SK-N-SH (cell line): Measurements from ENCODE around the gene FLACC1. TPM values are rescaled to one million over a fixed set of nuclear protein-coding genes. Genes with fewer than 3 reads are reported as not detected.

Source experiments
- CTCF ChIA-PET: fragments of 300-600, 350-600 bp; formaldehyde crosslinking; extraction: SDS; loops from one replicate; lab custom pipeline; 2021; lab: Yijun Ruan, JAX
- POLR2A ChIA-PET: fragments of 350-600 bp; sonication (Branson Sonifier 250); formaldehyde crosslinking; extraction: SDS; loops from one replicate; lab custom pipeline; 2020; ENCODE audit warnings: antibody characterized with exemption, inconsistent platforms; lab: Yijun Ruan, JAX
- DNase-seq: peaks from one replicate; pipeline ENCODE4 v3.0.0; 2012
- H2AFZ ChIP-seq: fragments of 200-600 bp; sonication (generic); 2 replicates; pipeline ENCODE4 v1.8.1; 2016; ENCODE audit warnings: antibody characterized with exemption, mild to moderate bottlenecking, low read depth
- H3F3A ChIP-seq: fragments of 200-600 bp; sonication (generic); replicated peaks from 2 replicates; pipeline ENCODE3; 2016; ENCODE audit warnings: antibody characterized with exemption, mild to moderate bottlenecking; ENCODE audit not compliant: insufficient read depth
- H3K27ac ChIP-seq, 2 experiments: fragments of 200-500 bp in 1 of 2; fragments of 200-600 bp in 1 of 2; sonication (Bioruptor generic) in 1 of 2; sonication (generic), shearing (Covaris generic) in 1 of 2; 2 replicates each; pipeline versions ENCODE4 v1.5.1 to v1.6.1; 2014 to 2016; ENCODE audit warnings: low read depth in 2 of 2, inconsistent platforms in 1 of 2, low read length in 1 of 2, mild to moderate bottlenecking in 1 of 2, mixed read lengths in 1 of 2
- H3K27me3 ChIP-seq: fragments of 200-600 bp; sonication (generic), shearing (Covaris generic); 2 replicates; pipeline ENCODE4 v1.6.1; 2016; ENCODE audit warnings: mixed run types; ENCODE audit not compliant: insufficient read depth
- H3K36me3 ChIP-seq, 2 experiments: fragments of 200-500 bp in 1 of 2; fragments of 200-600 bp in 1 of 2; sonication (Bioruptor generic) in 1 of 2; sonication (generic) in 1 of 2; replicated peaks in 1 of 2; 2 replicates each; pipeline versions ENCODE3 to v1.5.1; 2014 to 2016; ENCODE audit warnings: low read length in 1 of 2, mild to moderate bottlenecking in 1 of 2; ENCODE audit not compliant: insufficient read depth in 2 of 2, control insufficient read depth in 1 of 2
- H3K4me1 ChIP-seq, 2 experiments: fragments of 200-500 bp in 1 of 2; fragments of 200-600 bp in 1 of 2; sonication (Bioruptor generic) in 1 of 2; sonication (generic), shearing (Covaris generic) in 1 of 2; 2 replicates each; pipeline versions ENCODE4 v1.5.1 to v1.6.1; 2014 to 2016; ENCODE audit warnings: low read depth in 1 of 2, low read length in 1 of 2, mixed run types in 1 of 2; ENCODE audit not compliant: insufficient read depth in 2 of 2, control insufficient read depth in 1 of 2
- H3K4me2 ChIP-seq: fragments of 200-600 bp; sonication (generic), shearing (Covaris generic); 2 replicates; pipeline ENCODE4 v1.6.1; 2017; ENCODE audit warnings: mixed run types
- H3K4me3 ChIP-seq, 2 experiments: fragments of 200-500 bp in 1 of 2; fragments of 200-600 bp in 1 of 2; sonication (Bioruptor generic) in 1 of 2; sonication (generic), shearing (Covaris generic) in 1 of 2; 2 replicates each; pipeline versions ENCODE4 v1.5.1 to v1.8.1; 2014 to 2016; ENCODE audit warnings: low read depth in 2 of 2, inconsistent platforms in 1 of 2, low read length in 1 of 2, mild to moderate bottlenecking in 1 of 2, mixed read lengths in 1 of 2, moderate library complexity in 1 of 2
- H3K79me2 ChIP-seq: fragments of 200-600 bp; sonication (generic); 2 replicates; pipeline ENCODE4 v1.8.1; 2017; ENCODE audit warnings: mild to moderate bottlenecking; ENCODE audit not compliant: insufficient read depth
- H3K9ac ChIP-seq: fragments of 200-600 bp; sonication (generic); 2 replicates; pipeline ENCODE4 v1.6.1; 2017; ENCODE audit warnings: mixed run types
- H3K9me2 ChIP-seq: fragments of 200-600 bp; sonication (generic); 2 replicates; pipeline ENCODE4 v1.6.1; 2017; ENCODE audit warnings: mixed run types
- H3K9me3 ChIP-seq: fragments of 200-600 bp; sonication (generic); 2 replicates; pipeline ENCODE4 v1.6.1; 2017; ENCODE audit warnings: mixed run types, mild to moderate bottlenecking, moderate library complexity
- H4K20me1 ChIP-seq: fragments of 200-600 bp; sonication (generic); 2 replicates; pipeline ENCODE4 v1.6.1; 2017; ENCODE audit warnings: mild to moderate bottlenecking, mixed run types; ENCODE audit not compliant: insufficient read depth
- ELF1 ChIP-seq: IDR thresholded peaks from 2 replicates; pipeline ENCODE4 v1.4.0; 2012
- EP300 ChIP-seq, 2 experiments: IDR thresholded peaks; 2 replicates each; pipeline versions ENCODE4 v1.4.0 to v1.6.1; 2012; ENCODE audit warnings: borderline replicate concordance in 1 of 2, low read depth in 1 of 2, low read length in 1 of 2
- EZH2phosphoT487 ChIP-seq: fragments of 200-600 bp; sonication (generic); IDR thresholded peaks from 2 replicates; pipeline ENCODE4 v1.6.1; 2017; ENCODE audit warnings: low read depth, mixed run types, mild to moderate bottlenecking, antibody characterized with exemption, moderate library complexity, borderline replicate concordance
- FOSL2 ChIP-seq: IDR thresholded peaks from 2 replicates; pipeline ENCODE4 v1.4.0; 2012; ENCODE audit warnings: low read depth, mild to moderate bottlenecking, moderate library complexity, borderline replicate concordance
- FOXJ3 ChIP-seq: sonication (generic); formaldehyde crosslinking; IDR thresholded peaks from 2 replicates; pipeline ENCODE4 v1.5.1; 2020; ENCODE audit warnings: mild to moderate bottlenecking, missing genetic modification reagents
- FOXM1 ChIP-seq: IDR thresholded peaks from 2 replicates; pipeline ENCODE4 v1.4.0; 2012; ENCODE audit warnings: low read depth, mild to moderate bottlenecking
- GATA2 ChIP-seq: sonication (generic); formaldehyde crosslinking; IDR thresholded peaks from 2 replicates; pipeline ENCODE4 v1.5.0; 2020; ENCODE audit warnings: mild to moderate bottlenecking, missing genetic modification reagents
- IRF3 ChIP-seq: fragments of 150-350 bp; IDR thresholded peaks from 2 replicates; pipeline ENCODE4 v1.6.1; 2016; ENCODE audit warnings: mild to moderate bottlenecking, low read depth, low read length
- JUND ChIP-seq: IDR thresholded peaks from 2 replicates; pipeline ENCODE4 v1.4.0; 2012
- MXI1 ChIP-seq: IDR thresholded peaks from 2 replicates; pipeline ENCODE4 v1.6.1; 2012; ENCODE audit warnings: mild to moderate bottlenecking, low read depth, low read length, improper control_type of control experiment
- NFIC ChIP-seq: IDR thresholded peaks from 2 replicates; pipeline ENCODE4 v1.4.0; 2012; ENCODE audit warnings: borderline replicate concordance
- NRF1 ChIP-seq: IDR thresholded peaks from 2 replicates; pipeline ENCODE4 v1.6.1; 2012; ENCODE audit warnings: low read depth, mild to moderate bottlenecking, low read length
- REST ChIP-seq: IDR thresholded peaks from 2 replicates; pipeline ENCODE4 v1.6.1; 2012; ENCODE audit warnings: mild to moderate bottlenecking, low read depth, low read length, moderate library complexity
- RFX5 ChIP-seq: IDR thresholded peaks from 2 replicates; pipeline ENCODE4 v1.6.1; 2012; ENCODE audit warnings: mild to moderate bottlenecking, improper control_type of control experiment, low read length
- SIN3A ChIP-seq: IDR thresholded peaks from 2 replicates; pipeline ENCODE4 v1.6.1; 2012; ENCODE audit warnings: low read depth, mild to moderate bottlenecking, low read length, moderate library complexity, borderline replicate concordance
- TAF1 ChIP-seq: IDR thresholded peaks from 2 replicates; pipeline ENCODE4 v1.6.1; 2012; ENCODE audit warnings: low read depth, mild to moderate bottlenecking, low read length, moderate library complexity, borderline replicate concordance
- TCF12 ChIP-seq: IDR thresholded peaks from 2 replicates; pipeline ENCODE4 v1.4.0; 2012
- TEAD4 ChIP-seq: IDR thresholded peaks from 2 replicates; pipeline ENCODE4 v1.4.0; 2012; ENCODE audit warnings: mild to moderate bottlenecking, borderline replicate concordance; ENCODE audit not compliant: insufficient read depth
- WGBS: methylation state at CpG from one replicate; pipeline ENCODE4 v1.1.6; 2017; ENCODE audit warnings: low lambda C conversion rate; 5-methylcytosine and 5-hydroxymethylcytosine counted together
- polyA plus RNA-seq, 3 experiments: library from polyadenylated mRNA; depleted of rRNA; stranded (reverse); fragments of >200 nt; gene quantifications; 2 replicates each; pipeline ENCODE4 v1.2.3, GENCODE V29; 2012

The FLACC1 gene
- polyA plus RNA-seq, 1 of the 3 experiments (the other 2 are of a cell fraction) = 0.35 TPM

GRCh38 chr2:201313362-201313761 is 43.8 kb downstream of the FLACC1 start:
- TF ChIP-seq SIN3A (no peak), JUND (no peak), IRF3 (no peak), NRF1 (no peak), RFX5 (no peak), FOXM1 (no peak), FOSL2 (no peak), TCF12 (no peak)
- H3K4me2 ChIP-seq = no peak overlapping the region
- no peak overlapping the region for H3K4me3 ChIP-seq
- no peaks in the 10 kb centered on the region for H3K9me3 ChIP-seq
- WGBS = 66% methylated on average over 5 of the region's 5 CpGs
- H3K79me2 ChIP-seq = no peaks in the 10 kb centered on the region
- POLR2A ChIA-PET = no interaction called here
- no peak overlapping the region for H3K9ac ChIP-seq
- H4K20me1 ChIP-seq = no peaks in the 10 kb centered on the region
- DNase-seq = no peak
- H2AFZ ChIP-seq = no peak overlapping the region
- CTCF ChIA-PET = no interaction called here
- no peak overlapping the region for H3K27ac ChIP-seq
- H3K36me3 ChIP-seq = peaks cover 0 to 4% of the 10 kb centered on the region in 2 experiments
- no peaks in the 10 kb centered on the region for H3K4me1 ChIP-seq
- no peaks in the 10 kb centered on the region for H3F3A ChIP-seq
- no peaks in the 10 kb centered on the region for H3K27me3 ChIP-seq
- no peaks in the 10 kb centered on the region for H3K9me2 ChIP-seq

- Histone ChIP-seq H3K27me3 (no peaks in the 10 kb centered on the region), H3K4me3 (no peak overlapping the region), H3F3A (no peaks in the 10 kb centered on the region), H2AFZ (no peak overlapping the region), H3K27ac (no peak overlapping the region), H3K79me2 (no peaks in the 10 kb centered on the region), H3K36me3 (peaks cover 0 to 4% of the 10 kb centered on the region in 2 experiments), H3K9ac (no peak overlapping the region), H4K20me1 (no peaks in the 10 kb centered on the region), H3K9me3 (no peaks in the 10 kb centered on the region), H3K4me1 (no peaks in the 10 kb centered on the region), H3K4me2 (no peak overlapping the region), H3K9me2 (no peaks in the 10 kb centered on the region)
- ChIA-PET POLR2A (no interaction called here), CTCF (interaction anchor here (1.0 to 1.4 kb wide), 2 partner anchors 14 to 289 kb away, joined by 3 to 4 read pairs; no protein-coding TSS in a partner anchor)
- WGBS = 88% methylated on average over 3 of the region's 3 CpGs
- DNase-seq = no peak
- TF ChIP-seq TEAD4 = no peak
- no peak for TF ChIP-seq REST
- TF ChIP-seq EZH2phosphoT487 = no peak
- TF ChIP-seq EP300 (IDR thresholded peaks at IDR 0.05; ENCODE audit: borderline replicate concordance in 1 of 2, low read depth in 1 of 2, low read length in 1 of 2) = no peak
- TF ChIP-seq TAF1 = no peak
- no peak for TF ChIP-seq FOXJ3
- TF ChIP-seq GATA2 (CRISPR knock-in tag) = no peak
- TF ChIP-seq RFX5 = no peak
- no peak for TF ChIP-seq IRF3
- no peak for TF ChIP-seq MXI1
- TF ChIP-seq NFIC = no peak
- TF ChIP-seq NRF1 = no peak
- no peak for TF ChIP-seq ELF1
These were observed 48.2 kb downstream of the FLACC1 start for GRCh38 chr2:201308914-201309313.
